Fibroblast of skin of back (primary cell): ENCODE measurements around the gene LRRN2.
"Not testable (repeated sequence)": the region's sequence is repeated elsewhere in the genome, so short reads cannot be mapped to it uniquely, and the experiment has no call there.

Experiments
- DNase-seq: peaks from one replicate; pipeline ENCODE4 v3.0.0-alpha.2; 2013

LRRN2 gene

GRCh38 chr1:204660509-204660908, 25.0 kb downstream of the LRRN2 start:
- DNase-seq: no peak

GRCh38 chr1:204659056-204659455, 26.5 kb downstream of the LRRN2 start:
- no peak for DNase-seq

GRCh38 chr1:204658295-204658694, 27.2 kb downstream of the LRRN2 start:
- DNase-seq: no peak

GRCh38 chr1:204653590-204654340, 31.8 kb downstream of the LRRN2 start:
- no peak for DNase-seq

GRCh38 chr1:204652497-204652896, 33.0 kb downstream of the LRRN2 start:
- DNase-seq: no peak

- DNase-seq: no peak
These were observed 33.6 kb downstream of the LRRN2 start for GRCh38 chr1:204651843-204652421.

GRCh38 chr1:204650911-204651570, 34.5 kb downstream of the LRRN2 start:
- DNase-seq: peak; percentile 7

GRCh38 chr1:204649721-204650521, 35.6 kb downstream of the LRRN2 start:
- DNase-seq: no peak

GRCh38 chr1:204648576-204648975, 37.0 kb downstream of the LRRN2 start:
- no peak for DNase-seq

GRCh38 chr1:204647805-204648153, 37.8 kb downstream of the LRRN2 start:
- no peak for DNase-seq

- peak; percentile 63 for DNase-seq
These were observed 38.3 kb downstream of the LRRN2 start for GRCh38 chr1:204647114-204647804.

- no peak for DNase-seq
These were observed 39.9 kb downstream of the LRRN2 start for GRCh38 chr1:204645666-204646065.

- no peak for DNase-seq
These were observed 40.3 kb downstream of the LRRN2 start for GRCh38 chr1:204645251-204645650.

GRCh38 chr1:204643503-204643902, 42.0 kb downstream of the LRRN2 start:
- no peak for DNase-seq

- no peak for DNase-seq
These were observed 43.6 kb downstream of the LRRN2 start for GRCh38 chr1:204641936-204642335.

GRCh38 chr1:204641455-204641854, 44.1 kb downstream of the LRRN2 start:
- no peak for DNase-seq

GRCh38 chr1:204640578-204640977, 45.0 kb downstream of the LRRN2 start:
- no peak for DNase-seq

- no peak for DNase-seq
These were observed 51.2 kb downstream of the LRRN2 start for GRCh38 chr1:204634260-204634910.

- no peak for DNase-seq
These were observed 51.9 kb downstream of the LRRN2 start for GRCh38 chr1:204633665-204634064.

- no peak for DNase-seq
These were observed 55.2 kb downstream of the LRRN2 start for GRCh38 chr1:204630132-204630905.

GRCh38 chr1:204629459-204629858, 56.1 kb downstream of the LRRN2 start:
- DNase-seq: not testable (repeated sequence)
